Trophoblast cell (in vitro differentiated cells and primary cell): ENCODE results near the gene RNF207.

ENCODE experiments used
- DNase-seq, 2 donors: peaks; one replicate each; pipeline ENCODE4 v3.0.0-alpha.2; 2016
- H2AFZ ChIP-seq: 2 replicates; pipeline ENCODE4 v1.6.1; 2013; ENCODE audit warnings: low read length, moderate library complexity, mild to moderate bottlenecking; ENCODE audit not compliant: insufficient read depth, poor library complexity
- H2AK5ac ChIP-seq: 2 replicates; pipeline ENCODE4 v1.6.1; 2013; ENCODE audit warnings: mild to moderate bottlenecking, low read length
- H2BK120ac ChIP-seq: 2 replicates; pipeline ENCODE4 v1.6.1; 2013; ENCODE audit warnings: low read length, mild to moderate bottlenecking, moderate library complexity; ENCODE audit not compliant: insufficient read depth, poor library complexity
- H2BK12ac ChIP-seq: 2 replicates; pipeline ENCODE4 v1.6.1; 2013; ENCODE audit warnings: mild to moderate bottlenecking, low read length, moderate library complexity
- H2BK5ac ChIP-seq: 2 replicates; pipeline ENCODE4 v1.6.1; 2013; ENCODE audit warnings: low read length, low read depth, moderate library complexity, mild to moderate bottlenecking; ENCODE audit not compliant: poor library complexity
- H3K14ac ChIP-seq: 2 replicates; pipeline ENCODE4 v1.6.1; 2013; ENCODE audit warnings: mild to moderate bottlenecking, low read length
- H3K18ac ChIP-seq: 2 replicates; pipeline ENCODE4 v1.6.1; 2013; ENCODE audit warnings: mild to moderate bottlenecking, low read length
- H3K23ac ChIP-seq: 2 replicates; pipeline ENCODE4 v1.6.1; 2013; ENCODE audit warnings: low read length
- H3K27ac ChIP-seq: 2 replicates; pipeline ENCODE4 v1.5.1; 2013; ENCODE audit warnings: low read depth, mild to moderate bottlenecking, inconsistent platforms, low read length, moderate library complexity
- H3K27me3 ChIP-seq: 2 replicates; pipeline ENCODE4 v1.6.1; 2013; ENCODE audit warnings: inconsistent platforms, mild to moderate bottlenecking, low read length, moderate library complexity; ENCODE audit not compliant: insufficient read depth
- H3K36me3 ChIP-seq, 2 experiments: 1 replicate in 1 of 2; 2 replicates in 1 of 2; pipeline ENCODE4 v1.6.1; 2013; ENCODE audit warnings: low read length in 2 of 2, mild to moderate bottlenecking in 2 of 2, moderate library complexity in 1 of 2; ENCODE audit not compliant: insufficient read depth in 2 of 2, control insufficient read depth in 1 of 2
- H3K4ac ChIP-seq: 2 replicates; pipeline ENCODE4 v1.6.1; 2013; ENCODE audit warnings: low read depth, mild to moderate bottlenecking, low read length, moderate library complexity
- H3K4me1 ChIP-seq, 2 experiments: 1 replicate in 1 of 2; 2 replicates in 1 of 2; pipeline ENCODE4 v1.6.1; 2013; ENCODE audit warnings: low read length in 2 of 2, mild to moderate bottlenecking in 2 of 2, moderate library complexity in 1 of 2; ENCODE audit not compliant: insufficient read depth in 2 of 2, control insufficient read depth in 1 of 2
- H3K4me2 ChIP-seq: 2 replicates; pipeline ENCODE4 v1.6.1; 2013; ENCODE audit warnings: inconsistent platforms, mild to moderate bottlenecking, low read length, moderate library complexity
- H3K4me3 ChIP-seq: 2 replicates; pipeline ENCODE4 v1.5.1; 2013; ENCODE audit warnings: mild to moderate bottlenecking, low read depth, low read length, inconsistent platforms
- H3K79me1 ChIP-seq: one replicate; pipeline ENCODE4 v1.6.1; 2013; ENCODE audit warnings: low read length
- H3K79me2 ChIP-seq: 2 replicates; pipeline ENCODE4 v1.6.1; 2013; ENCODE audit warnings: low read length, mild to moderate bottlenecking; ENCODE audit not compliant: control insufficient read depth, insufficient read depth, poor library complexity
- H3K9ac ChIP-seq: 2 replicates; pipeline ENCODE4 v1.6.1; 2013; ENCODE audit warnings: mild to moderate bottlenecking, low read length
- H3K9me3 ChIP-seq: 2 replicates; pipeline ENCODE4 v1.6.1; 2013; ENCODE audit warnings: low read depth, mild to moderate bottlenecking, control low read depth, inconsistent platforms, low read length; ENCODE audit not compliant: insufficient read depth
- H4K12ac ChIP-seq: 2 replicates; pipeline ENCODE4 v1.6.1; 2013; ENCODE audit warnings: low read depth, mild to moderate bottlenecking, low read length, moderate library complexity
- H4K8ac ChIP-seq: 2 replicates; pipeline ENCODE4 v1.6.1; 2013; ENCODE audit warnings: low read depth, mild to moderate bottlenecking, low read length, moderate library complexity
- H4K91ac ChIP-seq: one replicate; pipeline ENCODE4 v1.6.1; 2013; ENCODE audit warnings: low read depth, mild to moderate bottlenecking, low read length, moderate library complexity
- WGBS: extraction: QIAGEN DNeasy Blood & Tissue Kit; methylation state at CpG from one replicate; pipeline ENCODE4 v1.1.7; 2013; ENCODE audit warnings: missing lambda C conversion rate; ENCODE audit not compliant: insufficient read length, insufficient coverage; ENCODE audit errors: extremely low coverage; 5-methylcytosine and 5-hydroxymethylcytosine counted together

Gene RNF207

DNA sequence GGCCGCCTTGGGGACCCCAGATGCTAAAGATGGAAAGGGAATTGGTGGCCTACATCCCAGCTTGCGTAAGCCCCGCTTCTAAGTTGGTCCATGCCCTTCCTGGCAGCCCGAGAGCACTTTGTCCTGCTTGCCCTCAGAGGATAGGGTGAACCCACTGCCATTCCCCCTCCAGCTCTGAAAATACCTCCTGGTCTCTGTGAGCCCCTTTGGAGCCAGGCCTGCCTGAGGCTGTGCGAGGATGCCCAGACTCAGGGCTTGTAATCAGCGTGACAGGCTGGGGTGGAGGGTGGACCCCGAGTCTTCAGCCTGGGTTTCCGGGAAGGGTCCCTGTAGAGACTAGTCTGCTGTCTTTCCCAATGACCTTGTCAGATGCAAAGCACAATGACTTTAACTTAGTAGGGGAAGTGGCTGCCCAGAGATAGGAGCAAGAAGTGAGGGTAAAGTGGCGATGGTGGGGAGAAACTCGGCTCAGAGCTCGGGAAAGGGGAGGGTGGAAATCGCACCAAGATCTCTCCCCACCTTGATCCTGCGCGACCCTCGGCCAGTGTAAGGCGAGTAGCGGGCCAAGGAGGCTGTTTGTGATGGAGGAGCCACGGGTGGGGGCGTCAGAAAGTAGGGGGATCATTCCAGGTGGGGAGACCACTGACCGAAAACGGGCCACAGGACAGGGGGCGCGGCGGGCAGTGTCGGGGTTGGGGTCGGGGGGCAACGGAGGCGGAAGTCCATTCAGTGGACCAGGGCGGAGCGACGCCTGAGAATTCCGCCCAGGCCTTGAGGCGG lies 35.4 kb downstream of the RNF207 start:
- no peak overlapping the region for H2BK120ac ChIP-seq
- no peak overlapping the region for H3K18ac ChIP-seq
- no CpG with 5 or more reads among the region's 33 CpGs for WGBS
- H4K12ac ChIP-seq: no peak overlapping the region
- H2AK5ac ChIP-seq: no peak overlapping the region
- no peak for DNase-seq
- H2BK12ac ChIP-seq: no peak overlapping the region
- H3K14ac ChIP-seq: no peak overlapping the region
- no peak overlapping the region for H3K4me2 ChIP-seq
- peaks cover 68% of the 10 kb centered on the region for H3K27me3 ChIP-seq
- H3K36me3 ChIP-seq: no peaks in the 10 kb centered on the region
- peaks cover 2% of the 10 kb centered on the region for H3K79me1 ChIP-seq
- no peak overlapping the region for H2AFZ ChIP-seq
- no peak overlapping the region for H3K23ac ChIP-seq
- peaks cover 8% of the 10 kb centered on the region for H3K9me3 ChIP-seq
- H3K4ac ChIP-seq: no peak overlapping the region
- no peak overlapping the region for H4K8ac ChIP-seq
- H3K9ac ChIP-seq: no peak overlapping the region
- no peak overlapping the region for H3K27ac ChIP-seq
- H3K4me1 ChIP-seq: peaks cover under 1 to 2% of the 10 kb centered on the region in 2 experiments
- H2BK5ac ChIP-seq: no peak overlapping the region
- no peaks in the 10 kb centered on the region for H3K79me2 ChIP-seq
- no peak overlapping the region for H4K91ac ChIP-seq
- no peak overlapping the region for H3K4me3 ChIP-seq

DNA sequence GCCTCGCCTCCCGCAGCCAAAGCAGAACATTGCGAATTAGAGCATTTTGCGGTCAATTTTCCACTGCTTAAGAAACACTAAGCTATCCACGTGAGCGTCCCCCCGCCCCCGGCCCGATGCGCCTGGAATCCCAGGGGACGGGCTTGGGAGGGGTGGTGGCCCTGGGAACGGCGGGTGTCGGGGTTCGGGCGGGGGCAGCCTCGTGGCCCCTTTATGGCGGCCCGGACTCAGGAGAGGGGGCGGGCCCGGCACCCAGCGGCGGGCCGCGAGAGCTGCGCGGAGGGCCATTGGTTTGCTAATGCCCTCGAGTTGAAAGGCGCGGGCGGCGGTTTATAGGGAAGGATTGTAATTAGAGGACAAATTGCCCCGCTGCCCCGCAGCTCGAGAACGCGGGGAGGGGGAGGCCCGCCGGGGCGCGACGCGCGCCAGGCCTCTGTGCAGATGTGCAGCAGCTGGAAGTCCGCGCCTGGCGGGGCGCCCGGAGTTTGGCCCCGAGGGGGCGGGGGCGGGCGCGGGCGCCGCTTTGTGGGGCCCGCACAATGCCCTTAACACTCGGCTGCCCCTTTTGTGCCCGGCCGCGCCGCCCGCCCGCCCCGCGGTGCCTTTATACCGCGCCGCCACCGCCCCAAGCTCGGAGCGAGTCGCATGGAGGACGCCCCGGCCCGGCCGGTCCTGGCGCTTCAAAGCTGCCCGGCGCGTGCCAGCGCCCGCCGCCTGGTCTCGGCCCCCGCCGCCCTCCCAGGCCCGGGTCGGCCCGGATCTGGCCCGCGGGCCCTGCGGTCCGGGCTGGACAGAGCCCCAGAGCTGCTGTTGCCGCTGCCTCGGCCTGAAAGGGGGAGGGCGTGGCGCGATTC lies 36.2 kb downstream of the RNF207 start:
- peaks cover 71% of the 10 kb centered on the region for H3K27me3 ChIP-seq
- no peak for DNase-seq
- H3K4me1 ChIP-seq: peaks cover 0 to 2% of the 10 kb centered on the region in 2 experiments
- no peak overlapping the region for H4K12ac ChIP-seq
- H3K18ac ChIP-seq: no peak overlapping the region
- no peak overlapping the region for H2BK12ac ChIP-seq
- peaks cover 8% of the 10 kb centered on the region for H3K9me3 ChIP-seq
- H4K91ac ChIP-seq: no peak overlapping the region
- H2AFZ ChIP-seq: no peak overlapping the region
- no peak overlapping the region for H2BK120ac ChIP-seq
- H3K4ac ChIP-seq: no peak overlapping the region
- H3K9ac ChIP-seq: no peak overlapping the region
- no peak overlapping the region for H3K4me3 ChIP-seq
- no peaks in the 10 kb centered on the region for H3K79me2 ChIP-seq
- no peaks in the 10 kb centered on the region for H3K79me1 ChIP-seq
- WGBS: no CpG with 5 or more reads among the region's 99 CpGs
- H3K36me3 ChIP-seq: no peaks in the 10 kb centered on the region
- H2AK5ac ChIP-seq: no peak overlapping the region
- H3K14ac ChIP-seq: no peak overlapping the region
- H3K23ac ChIP-seq: no peak overlapping the region
- H4K8ac ChIP-seq: no peak overlapping the region
- no peak overlapping the region for H3K4me2 ChIP-seq
- no peak overlapping the region for H2BK5ac ChIP-seq
- H3K27ac ChIP-seq: no peak overlapping the region

DNA sequence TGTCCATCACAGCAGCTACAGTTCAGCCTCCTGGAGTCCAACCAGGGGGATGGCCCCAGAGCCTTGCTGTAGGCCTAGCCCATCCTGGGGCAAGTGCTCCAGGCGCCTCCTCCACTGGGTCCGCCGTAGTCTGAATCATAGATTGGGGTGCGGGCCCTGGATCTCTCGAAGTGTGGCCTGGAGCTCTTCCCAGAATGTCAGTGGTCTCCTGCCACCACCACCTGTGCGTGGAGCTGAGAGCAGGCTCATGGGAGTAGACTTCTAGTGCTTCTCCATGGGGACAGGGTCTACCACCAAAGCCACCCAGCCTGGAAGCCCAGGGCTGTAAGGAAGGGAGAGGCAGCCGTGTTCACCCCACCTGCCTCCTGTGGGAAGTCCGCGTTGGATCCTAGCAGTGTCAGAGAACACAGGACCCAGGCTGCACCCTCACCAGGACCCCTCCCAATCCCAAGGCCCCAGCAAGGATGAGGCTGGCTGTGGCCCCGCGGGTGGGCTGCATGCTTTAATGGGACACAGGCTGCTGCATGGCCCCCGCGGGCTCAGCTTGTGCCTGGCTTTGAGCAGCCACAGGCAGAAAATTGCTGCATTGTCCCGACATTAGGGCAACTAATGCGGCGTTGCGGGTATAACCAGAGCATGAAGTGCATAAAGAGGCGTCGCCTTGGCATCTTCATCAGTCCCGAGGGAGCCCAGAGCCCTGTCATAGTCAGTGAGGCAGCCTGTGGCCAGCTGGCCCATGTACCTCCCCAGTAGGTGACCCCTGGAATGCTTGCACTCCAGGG lies 37.3 kb downstream of the RNF207 start:
- Histone ChIP-seq H3K14ac (no peak overlapping the region), H3K4me3 (no peak overlapping the region), H3K79me2 (no peaks in the 10 kb centered on the region), H4K12ac (no peak overlapping the region), H3K9ac (no peak overlapping the region), H3K4me2 (no peak overlapping the region), H3K18ac (no peak overlapping the region), H2AK5ac (no peak overlapping the region), H3K9me3 (peaks cover 8% of the 10 kb centered on the region), H3K4me1 (peaks cover 0 to 2% of the 10 kb centered on the region in 2 experiments), H2BK12ac (no peak overlapping the region), H4K91ac (no peak overlapping the region), H3K79me1 (no peaks in the 10 kb centered on the region), H3K27me3 (peaks cover 73% of the 10 kb centered on the region), H2BK120ac (no peak overlapping the region), H2BK5ac (no peak overlapping the region), H4K8ac (no peak overlapping the region), H3K23ac (no peak overlapping the region), H3K4ac (no peak overlapping the region), H3K36me3 (no peaks in the 10 kb centered on the region), H3K27ac (no peak overlapping the region), H2AFZ (no peak overlapping the region)
- no CpG with 5 or more reads among the region's 20 CpGs for WGBS
- DNase-seq: no peak

DNA sequence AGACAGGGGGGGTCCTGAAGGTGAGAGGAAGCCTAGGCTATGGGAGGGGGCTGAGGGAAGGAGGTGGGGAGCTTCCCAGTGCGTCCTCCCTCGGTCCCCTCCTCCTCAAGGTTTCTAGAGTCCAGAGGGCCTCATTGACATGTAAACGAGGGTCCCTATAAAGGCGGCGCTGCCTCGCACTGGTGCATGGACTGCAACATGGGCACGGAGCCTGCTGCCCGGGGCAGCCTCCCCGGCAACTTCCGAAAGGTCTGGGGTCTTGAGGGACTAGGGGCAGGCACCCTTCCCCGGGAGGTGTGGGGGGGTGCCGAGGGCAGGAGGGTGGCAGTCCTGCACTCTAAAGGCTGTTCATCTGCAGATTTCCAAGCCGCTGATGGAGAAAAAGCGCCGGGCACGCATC lies 38.1 kb downstream of the RNF207 start, which contains the start of gene HES3:
HES3 (plus strand) TSS at position 187 of the 400 bp plus-strand sequence; CDS start at position 374, 187 bp downstream.
- peaks cover 14% of the 10 kb centered on the region for H3K9me3 ChIP-seq
- H3K27me3 ChIP-seq: peaks cover 77% of the 10 kb centered on the region
- H3K4ac ChIP-seq: no peak within 1 kb of the TSS
- peaks cover under 1 to 2% of the 10 kb centered on the region in 2 experiments for H3K4me1 ChIP-seq
- no peak within 1 kb of the TSS for H2AFZ ChIP-seq
- H4K91ac ChIP-seq: no peak within 1 kb of the TSS
- no peaks in the 10 kb centered on the region for H3K79me1 ChIP-seq
- H2BK5ac ChIP-seq: no peak within 1 kb of the TSS
- no peak within 1 kb of the TSS for H3K14ac ChIP-seq
- no peak within 1 kb of the TSS for H4K12ac ChIP-seq
- H3K4me3 ChIP-seq: no peak within 1 kb of the TSS
- H2BK12ac ChIP-seq: no peak within 1 kb of the TSS
- H3K27ac ChIP-seq: no peak within 1 kb of the TSS
- no peak within 1 kb of the TSS for H2BK120ac ChIP-seq
- no peak within 1 kb of the TSS for H3K23ac ChIP-seq
- H3K9ac ChIP-seq: no peak within 1 kb of the TSS
- no peaks in the 10 kb centered on the region for H3K79me2 ChIP-seq
- WGBS: no CpG with 5 or more reads among the region's 16 CpGs
- H3K36me3 ChIP-seq: no peaks in the 10 kb centered on the region
- DNase-seq: no peak
- no peak within 1 kb of the TSS for H3K18ac ChIP-seq
- H2AK5ac ChIP-seq: no peak within 1 kb of the TSS
- H4K8ac ChIP-seq: no peak within 1 kb of the TSS
- no peak within 1 kb of the TSS for H3K4me2 ChIP-seq
